Posterior vena cava (tissue), 2 donors: Measurements from ENCODE around the gene SLC30A2. TPM values are rescaled to one million over a fixed set of nuclear protein-coding genes. Genes with fewer than 3 reads are reported as not detected.
A peak's percentile ranks its signal among the peaks of the same experiment; 100 is the strongest.

Experiments
- DNase-seq: peaks from one replicate; pipeline ENCODE4 v3.0.0-alpha.2; 2020; ENCODE audit warnings: low spot score
- intact Hi-C, 2 donors: fragments of 100-400 bp; cut with DNase I; formaldehyde crosslinking; loops; one replicate each; pipeline versions ENCODE4 v1.14.1 to v1.14.2; 2022 to 2023
- total RNA-seq, 2 donors: library from RNA; stranded (reverse); fragmentation: NEBNext Ultra II Directional; extraction: Animal tissue kit (Norgen Biotek cat#: 25700); gene quantifications; one replicate each; pipeline ENCODE4 v1.2.1, GENCODE V29; 2021
- donor health status: DM: yes; HTN: yes; CAD: no.
- donor health status: DM: yes; HTN: yes; CAD: no.

SLC30A2 gene
- total RNA-seq, 2 donors from 2014 or later = not detected

- no peak for DNase-seq
- intact Hi-C loops = no loop called here
These were observed 31.7 kb downstream of the SLC30A2 start for GRCh38 chr1:26014179-26014578.

GRCh38 chr1:26012864-26013263, 33.1 kb downstream of the SLC30A2 start:
- intact Hi-C loops = no loop called here
- DNase-seq = no peak

GRCh38 chr1:26010825-26011224, 35.1 kb downstream of the SLC30A2 start:
- no peak for DNase-seq
- intact Hi-C loops = no loop called here

GRCh38 chr1:26009796-26010447, 36.0 kb downstream of the SLC30A2 start:
- intact Hi-C loops = loop anchor here in 1 of 2 donors (5.0 kb wide), 1 partner anchor 1768 kb away; no protein-coding TSS in a partner anchor
- no peak for DNase-seq

- DNase-seq = peak; percentile 10
- intact Hi-C loops = loop anchor here in 1 of 2 donors (5.0 kb wide), 1 partner anchor 1764 kb away; no protein-coding TSS in a partner anchor
These were observed 39.2 kb downstream of the SLC30A2 start for GRCh38 chr1:26006710-26007109.

- intact Hi-C loops = loop anchor here in 1 of 2 donors (5.0 kb wide), 1 partner anchor 1763 kb away; no protein-coding TSS in a partner anchor
- DNase-seq = peak; percentile 35
These were observed 40.3 kb downstream of the SLC30A2 start for GRCh38 chr1:26005434-26006105.

- intact Hi-C loops = no loop called here
- DNase-seq = no peak
These were observed 42.2 kb downstream of the SLC30A2 start for GRCh38 chr1:26003756-26004155.

- DNase-seq = peak; percentile 26
- intact Hi-C loops = no loop called here
These were observed 42.7 kb downstream of the SLC30A2 start for GRCh38 chr1:26003262-26003661.

- intact Hi-C loops = loop anchor here (1.0 to 5.0 kb wide), 2 partner anchors 21 to 102 kb away; no protein-coding TSS in a partner anchor
- DNase-seq = no peak
These were observed 46.7 kb downstream of the SLC30A2 start for GRCh38 chr1:25999041-25999800.

GRCh38 chr1:25997828-25998761, 47.8 kb downstream of the SLC30A2 start, which contains the start of gene PAFAH2:
PAFAH2 (minus strand) TSS chr1:25998063; CDS start chr1:25990816, 7,247 bp downstream.
- peak; percentile 99 for DNase-seq
- intact Hi-C loops = loop anchor here (5.0 kb wide), 1 partner anchor 101 kb away; no protein-coding TSS in a partner anchor

GRCh38 chr1:25996966-25997827, 48.7 kb downstream of the SLC30A2 start:
- peak; percentile 85 for DNase-seq
- intact Hi-C loops = loop anchor here (5.0 kb wide), 1 partner anchor 100 kb away; no protein-coding TSS in a partner anchor

- no peak for DNase-seq
- intact Hi-C loops = loop anchor here (5.0 kb wide), 1 partner anchor 97 kb away; no protein-coding TSS in a partner anchor
These were observed 51.3 kb downstream of the SLC30A2 start for GRCh38 chr1:25994402-25995150.

- no peak for DNase-seq
- intact Hi-C loops = no loop called here
These were observed 52.5 kb downstream of the SLC30A2 start for GRCh38 chr1:25993197-25993951.

GRCh38 chr1:25992689-25993171, 53.2 kb downstream of the SLC30A2 start:
- DNase-seq = no peak
- intact Hi-C loops = no loop called here

- intact Hi-C loops = no loop called here
- DNase-seq = no peak
These were observed 53.8 kb downstream of the SLC30A2 start for GRCh38 chr1:25991937-25992688.
